Glutamatergic neuron (in vitro differentiated cells): ENCODE results near the gene DRAM1. TPM values are rescaled to one million over a fixed set of nuclear protein-coding genes. Genes with fewer than 3 reads are reported as not detected.

ENCODE experiments used
- DNase-seq: peaks from one replicate; pipeline ENCODE4 v3.0.0; 2022
- H3K27ac Mint-ChIP-seq: one replicate; pipeline ENCODE4 v1.8.0; 2020; ENCODE audit warnings: mild to moderate bottlenecking, mixed read lengths, inconsistent platforms; ENCODE audit not compliant: unreplicated experiment
- H3K27me3 Mint-ChIP-seq: one replicate; pipeline ENCODE4 v1.8.0; 2020; ENCODE audit warnings: mild to moderate bottlenecking, moderate library complexity, mixed read lengths, inconsistent platforms; ENCODE audit not compliant: unreplicated experiment
- H3K36me3 Mint-ChIP-seq: one replicate; pipeline ENCODE4 v1.8.0; 2020; ENCODE audit warnings: mild to moderate bottlenecking, mixed read lengths, inconsistent platforms; ENCODE audit not compliant: unreplicated experiment
- H3K4me1 Mint-ChIP-seq: one replicate; pipeline ENCODE4 v1.8.0; 2020; ENCODE audit warnings: mild to moderate bottlenecking, low read depth, mixed read lengths, inconsistent platforms; ENCODE audit not compliant: unreplicated experiment
- H3K4me3 Mint-ChIP-seq: one replicate; pipeline ENCODE4 v1.8.0; 2020; ENCODE audit warnings: mild to moderate bottlenecking, mixed read lengths, inconsistent platforms; ENCODE audit not compliant: unreplicated experiment
- H3K9me3 Mint-ChIP-seq: one replicate; pipeline ENCODE4 v1.8.0; 2020; ENCODE audit warnings: mild to moderate bottlenecking, moderate library complexity, mixed read lengths, inconsistent platforms; ENCODE audit not compliant: unreplicated experiment
- CTCF ChIP-seq: fragments of 200-600 bp; sonication (generic); IDR thresholded peaks from one replicate; pipeline ENCODE4 v1.5.0; 2021; ENCODE audit not compliant: partially characterized antibody, unreplicated experiment
- total RNA-seq: library from RNA; stranded (reverse); fragmentation: NEBNext Ultra II Directional; extraction: Animal tissue kit (Norgen Biotek cat#: 25700); gene quantifications from one replicate; pipeline ENCODE4 v1.2.1, GENCODE V29; 2021; ENCODE audit not compliant: unreplicated experiment

Gene DRAM1
- total RNA-seq, 1 donor from 2014 or later = 0.83 TPM

GRCh38 chr12:101941306-101942249 lies 64.2 kb downstream of the DRAM1 start:
- no peaks in the 10 kb centered on the region for H3K4me1 Mint-ChIP-seq
- no peaks in the 10 kb centered on the region for H3K9me3 Mint-ChIP-seq
- TF ChIP-seq CTCF = no peak
- DNase-seq = no peak
- peaks cover 2% of the 10 kb centered on the region for H3K27me3 Mint-ChIP-seq
- H3K27ac Mint-ChIP-seq = no peak overlapping the region
- H3K36me3 Mint-ChIP-seq = no peaks in the 10 kb centered on the region
- no peak overlapping the region for H3K4me3 Mint-ChIP-seq

- no peak overlapping the region for H3K27ac Mint-ChIP-seq
- H3K4me3 Mint-ChIP-seq = no peak overlapping the region
- peaks cover 2% of the 10 kb centered on the region for H3K27me3 Mint-ChIP-seq
- no peak for DNase-seq
- no peaks in the 10 kb centered on the region for H3K9me3 Mint-ChIP-seq
- no peaks in the 10 kb centered on the region for H3K36me3 Mint-ChIP-seq
- no peaks in the 10 kb centered on the region for H3K4me1 Mint-ChIP-seq
- no peak for TF ChIP-seq CTCF
Measured at GRCh38 chr12:101942250-101942605, 64.8 kb downstream of the DRAM1 start.

- peaks cover 2% of the 10 kb centered on the region for H3K27me3 Mint-ChIP-seq
- TF ChIP-seq CTCF = no peak
- H3K9me3 Mint-ChIP-seq = no peaks in the 10 kb centered on the region
- DNase-seq = no peak
- H3K36me3 Mint-ChIP-seq = no peaks in the 10 kb centered on the region
- H3K27ac Mint-ChIP-seq = no peak overlapping the region
- H3K4me1 Mint-ChIP-seq = no peaks in the 10 kb centered on the region
- H3K4me3 Mint-ChIP-seq = no peak overlapping the region
Measured at GRCh38 chr12:101945369-101946232, 68.2 kb downstream of the DRAM1 start.

- Mint-ChIP-seq H3K27me3 (peaks cover 2% of the 10 kb centered on the region), H3K27ac (no peak overlapping the region), H3K9me3 (no peaks in the 10 kb centered on the region), H3K4me3 (no peak overlapping the region), H3K36me3 (no peaks in the 10 kb centered on the region), H3K4me1 (no peaks in the 10 kb centered on the region)
- no peak for DNase-seq
- no peak for TF ChIP-seq CTCF
Measured at GRCh38 chr12:101946233-101946611, 68.8 kb downstream of the DRAM1 start.

GRCh38 chr12:101947316-101947715 lies 69.9 kb downstream of the DRAM1 start:
- Mint-ChIP-seq H3K9me3 (no peaks in the 10 kb centered on the region), H3K27ac (no peak overlapping the region), H3K4me3 (no peak overlapping the region), H3K27me3 (peaks cover 2% of the 10 kb centered on the region), H3K4me1 (no peaks in the 10 kb centered on the region), H3K36me3 (no peaks in the 10 kb centered on the region)
- no peak for TF ChIP-seq CTCF
- DNase-seq = no peak
